Osteoblast (primary cell): Measurements from ENCODE around the gene SVOPL. TPM values are rescaled to one million over a fixed set of nuclear protein-coding genes. Genes with fewer than 3 reads are reported as not detected.

ENCODE experiments used
- DNase-seq: peaks from one replicate; pipeline ENCODE4 v3.0.0; 2011; ENCODE audit warnings: low spot score, mixed read lengths; ENCODE audit not compliant: insufficient read length; ENCODE audit errors: missing footprints
- H2AFZ ChIP-seq: 2 replicates; pipeline ENCODE4 v1.6.0; 2011; ENCODE audit warnings: mild to moderate bottlenecking, low read length
- H3K27ac ChIP-seq: 2 replicates; pipeline ENCODE4 v1.5.1; 2011; ENCODE audit warnings: mild to moderate bottlenecking, low read depth, low read length, moderate library complexity
- H3K27me3 ChIP-seq: 2 replicates; pipeline ENCODE4 v1.6.0; 2012; ENCODE audit warnings: mild to moderate bottlenecking, control low read depth, inconsistent platforms, low read length, moderate library complexity; ENCODE audit not compliant: insufficient read depth
- H3K36me3 ChIP-seq: 2 replicates; pipeline ENCODE4 v1.5.1; 2011; ENCODE audit warnings: mild to moderate bottlenecking, low read length, control low read depth, moderate library complexity; ENCODE audit not compliant: insufficient read depth
- H3K4me1 ChIP-seq: 2 replicates; pipeline ENCODE4 v1.5.1; 2011; ENCODE audit warnings: mild to moderate bottlenecking, low read length, control low read depth, moderate library complexity; ENCODE audit not compliant: insufficient read depth
- H3K4me2 ChIP-seq: 2 replicates; pipeline ENCODE4 v1.6.0; 2011; ENCODE audit warnings: mild to moderate bottlenecking, low read length; ENCODE audit not compliant: insufficient read depth
- H3K4me3 ChIP-seq: fragments of 200-600 bp; sonication (generic); 3 replicates; pipeline ENCODE4 v1.5.1; 2012; ENCODE audit warnings: mild to moderate bottlenecking, low read length, inconsistent platforms; ENCODE audit not compliant: insufficient read depth
- H3K79me2 ChIP-seq: 2 replicates; pipeline ENCODE4 v1.6.0; 2012; ENCODE audit warnings: mild to moderate bottlenecking, low read length, control low read depth, inconsistent platforms; ENCODE audit not compliant: insufficient read depth
- H3K9me3 ChIP-seq: 2 replicates; pipeline ENCODE4 v1.5.1; 2011; ENCODE audit warnings: low read depth, low read length, control low read depth
- H4K20me1 ChIP-seq: 2 replicates; pipeline ENCODE4 v1.6.0; 2012; ENCODE audit warnings: mild to moderate bottlenecking, low read length, control low read depth; ENCODE audit not compliant: insufficient read depth
- total RNA-seq: library from RNA; depleted of rRNA; stranded (reverse); fragments of >200 nt; gene quantifications from 2 replicates; pipeline ENCODE4 v1.2.3, GENCODE V29; 2012
- TF ChIP-seq, protein P1 (sequence below): IDR thresholded peaks from 2 replicates; pipeline ENCODE4 v1.5.1; 2011; ENCODE audit warnings: mild to moderate bottlenecking, low read depth, low read length, moderate library complexity; ENCODE audit errors: extremely low read depth

Gene SVOPL
- total RNA-seq, 1 donor: not detected

DNA sequence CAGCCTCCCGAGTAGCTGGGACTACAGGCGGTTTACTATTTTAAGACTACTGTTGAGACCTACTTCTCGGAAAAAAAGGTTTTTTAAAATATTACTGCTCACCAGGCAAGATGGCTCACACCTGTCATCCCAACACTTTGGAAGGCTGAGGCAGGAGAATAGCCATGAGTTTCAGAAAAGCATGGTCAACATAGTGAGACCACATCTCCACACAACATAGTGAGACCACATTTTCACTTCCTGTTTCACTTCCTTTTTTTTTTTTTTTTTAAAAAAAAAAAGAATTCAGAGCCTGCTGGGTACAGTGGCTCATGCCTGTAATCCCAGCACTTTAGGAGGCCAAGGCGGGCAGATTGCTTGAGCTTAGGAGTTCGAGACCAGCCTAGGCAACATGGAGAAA is 46.5 kb downstream of the SVOPL start:
- no peaks in the 10 kb centered on the region for H3K79me2 ChIP-seq
- no peak for DNase-seq

DNA sequence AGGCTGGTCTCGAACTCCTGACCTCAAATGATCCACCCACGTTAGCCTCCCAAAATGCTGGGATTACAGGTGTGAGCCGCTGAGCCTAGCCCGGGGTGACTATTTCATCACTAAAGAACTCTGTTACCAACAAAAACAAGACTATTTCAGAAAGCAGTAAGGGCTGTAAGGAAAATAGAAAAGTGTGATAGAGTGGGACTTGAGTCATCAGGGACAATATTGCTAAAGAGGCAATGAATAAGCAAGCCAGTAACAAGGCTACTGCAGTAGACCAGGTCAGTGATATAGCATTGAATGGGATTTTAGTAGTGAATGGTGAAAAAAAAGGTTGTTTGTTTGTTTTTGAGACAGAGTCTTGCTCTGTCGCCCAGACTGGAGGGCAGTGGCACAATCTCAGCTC is 51.7 kb downstream of the SVOPL start:
- no peak overlapping the region for H3K4me3 ChIP-seq
- no peak overlapping the region for H3K4me2 ChIP-seq
- H3K36me3 ChIP-seq: no peaks in the 10 kb centered on the region
- H3K79me2 ChIP-seq: no peaks in the 10 kb centered on the region
- no peak for DNase-seq
- H3K27ac ChIP-seq: no peak overlapping the region
- no peak overlapping the region for H2AFZ ChIP-seq
- TF ChIP-seq, protein P1, sequence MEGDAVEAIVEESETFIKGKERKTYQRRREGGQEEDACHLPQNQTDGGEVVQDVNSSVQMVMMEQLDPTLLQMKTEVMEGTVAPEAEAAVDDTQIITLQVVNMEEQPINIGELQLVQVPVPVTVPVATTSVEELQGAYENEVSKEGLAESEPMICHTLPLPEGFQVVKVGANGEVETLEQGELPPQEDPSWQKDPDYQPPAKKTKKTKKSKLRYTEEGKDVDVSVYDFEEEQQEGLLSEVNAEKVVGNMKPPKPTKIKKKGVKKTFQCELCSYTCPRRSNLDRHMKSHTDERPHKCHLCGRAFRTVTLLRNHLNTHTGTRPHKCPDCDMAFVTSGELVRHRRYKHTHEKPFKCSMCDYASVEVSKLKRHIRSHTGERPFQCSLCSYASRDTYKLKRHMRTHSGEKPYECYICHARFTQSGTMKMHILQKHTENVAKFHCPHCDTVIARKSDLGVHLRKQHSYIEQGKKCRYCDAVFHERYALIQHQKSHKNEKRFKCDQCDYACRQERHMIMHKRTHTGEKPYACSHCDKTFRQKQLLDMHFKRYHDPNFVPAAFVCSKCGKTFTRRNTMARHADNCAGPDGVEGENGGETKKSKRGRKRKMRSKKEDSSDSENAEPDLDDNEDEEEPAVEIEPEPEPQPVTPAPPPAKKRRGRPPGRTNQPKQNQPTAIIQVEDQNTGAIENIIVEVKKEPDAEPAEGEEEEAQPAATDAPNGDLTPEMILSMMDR: no peak
- H3K9me3 ChIP-seq: no peaks in the 10 kb centered on the region
- H3K27me3 ChIP-seq: no peaks in the 10 kb centered on the region
- H4K20me1 ChIP-seq: no peaks in the 10 kb centered on the region
- H3K4me1 ChIP-seq: no peaks in the 10 kb centered on the region

More for the DNA sequence above, 46.5 kb downstream of the SVOPL start:
- Histone ChIP-seq H3K4me2 (no peak overlapping the region), H4K20me1 (no peaks in the 10 kb centered on the region), H3K4me1 (no peaks in the 10 kb centered on the region), H3K36me3 (no peaks in the 10 kb centered on the region), H3K27ac (no peak overlapping the region), H3K9me3 (no peaks in the 10 kb centered on the region), H2AFZ (no peak overlapping the region), H3K27me3 (no peaks in the 10 kb centered on the region), H3K4me3 (no peak overlapping the region)
- TF ChIP-seq, protein P1: no peak

DNA sequence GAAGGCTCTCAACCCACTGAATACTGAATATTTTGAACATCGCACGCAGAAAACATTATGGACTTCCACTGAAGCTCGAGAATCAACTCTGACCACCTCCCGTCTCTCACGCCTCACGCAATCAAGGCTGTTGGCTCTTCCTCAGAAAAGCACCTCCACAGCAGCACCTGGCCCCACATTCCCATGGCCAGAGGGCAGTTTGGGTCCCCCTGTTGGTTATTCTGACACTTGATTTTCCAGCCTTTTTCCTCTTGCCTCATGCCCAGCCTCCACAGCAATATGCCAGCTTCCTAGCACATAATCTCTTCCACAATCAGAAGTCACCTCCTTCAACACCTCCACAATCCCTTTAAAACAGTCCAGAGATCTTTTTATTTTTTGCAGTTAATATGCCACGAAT is 55.9 kb downstream of the SVOPL start:
- no peak for DNase-seq
- Histone ChIP-seq H3K9me3 (no peaks in the 10 kb centered on the region), H3K27ac (no peak overlapping the region), H3K27me3 (no peaks in the 10 kb centered on the region), H3K36me3 (no peaks in the 10 kb centered on the region), H4K20me1 (no peaks in the 10 kb centered on the region), H2AFZ (no peak overlapping the region), H3K79me2 (no peaks in the 10 kb centered on the region), H3K4me2 (no peak overlapping the region), H3K4me1 (no peaks in the 10 kb centered on the region), H3K4me3 (no peak overlapping the region)
- TF ChIP-seq, protein P1: no peak

DNA sequence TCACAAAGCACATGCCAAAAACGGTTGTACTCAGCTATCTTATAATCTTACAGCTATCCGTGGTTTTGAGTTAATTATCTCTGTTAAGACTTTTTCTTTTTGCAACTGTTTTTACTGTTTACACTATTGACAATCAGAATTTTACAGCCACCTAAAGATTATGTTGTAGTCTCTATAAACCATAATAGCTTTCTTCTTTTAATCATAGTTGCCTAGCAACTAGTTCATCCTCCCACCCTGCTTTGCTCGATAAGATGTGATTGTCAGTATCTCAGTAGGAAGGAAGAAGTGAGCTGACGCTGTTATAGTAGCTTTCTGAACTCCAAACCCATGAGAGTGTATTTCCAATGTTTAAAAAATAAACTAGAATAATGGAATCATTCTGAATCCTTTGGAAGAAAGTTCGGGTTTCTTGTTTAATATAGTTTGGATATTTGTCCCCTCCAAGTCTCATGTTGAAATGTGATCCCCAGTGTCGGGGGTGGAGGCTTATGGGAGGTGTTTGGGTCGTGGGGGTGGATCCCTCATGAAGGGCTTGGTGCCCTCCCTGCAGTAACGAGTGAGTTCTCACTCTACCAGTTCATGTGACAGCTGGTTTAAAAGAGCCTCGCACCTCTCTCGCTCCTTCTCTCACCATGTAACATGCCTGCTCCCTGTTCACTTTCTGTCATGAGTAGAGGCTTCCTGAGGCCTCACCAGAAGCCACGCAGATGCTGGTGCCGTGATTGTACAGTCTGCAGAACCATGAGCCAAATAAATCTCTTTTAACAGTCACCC is 68.1 kb downstream of the SVOPL start:
- H3K4me3 ChIP-seq: no peak overlapping the region
- H3K9me3 ChIP-seq: no peaks in the 10 kb centered on the region
- TF ChIP-seq, protein P1: no peak
- no peaks in the 10 kb centered on the region for H4K20me1 ChIP-seq
- no peaks in the 10 kb centered on the region for H3K4me1 ChIP-seq
- H3K36me3 ChIP-seq: no peaks in the 10 kb centered on the region
- no peak overlapping the region for H3K4me2 ChIP-seq
- no peak overlapping the region for H2AFZ ChIP-seq
- H3K27ac ChIP-seq: no peak overlapping the region
- H3K27me3 ChIP-seq: no peaks in the 10 kb centered on the region
- no peaks in the 10 kb centered on the region for H3K79me2 ChIP-seq
- no peak for DNase-seq
